Neutrophil (primary cell): Measurements from ENCODE around the gene PDLIM7.

Experiments used
- H3K27ac ChIP-seq: fragments of 200-600 bp; sonication (generic); 2 replicates; pipeline ENCODE4 v1.5.1; 2016; ENCODE audit warnings: mild to moderate bottlenecking, moderate library complexity
- H3K27me3 ChIP-seq: fragments of 200-600 bp; sonication (generic); 2 replicates; pipeline ENCODE4 v1.6.0; 2016; ENCODE audit warnings: mild to moderate bottlenecking
- H3K36me3 ChIP-seq: fragments of 200-600 bp; sonication (generic); 2 replicates; pipeline ENCODE4 v1.5.1; 2017
- H3K4me1 ChIP-seq, 2 experiments: fragments of 200-600 bp in 1 of 2; sonication (generic) in 1 of 2; 1 replicate in 1 of 2; 2 replicates in 1 of 2; pipeline versions ENCODE4 v1.5.1 to v1.6.1; 2013 to 2016; ENCODE audit warnings: low read depth in 1 of 2, low read length in 1 of 2, mild to moderate bottlenecking in 1 of 2, moderate library complexity in 1 of 2; ENCODE audit not compliant: control insufficient read depth in 1 of 2, insufficient read depth in 1 of 2
- H3K4me3 ChIP-seq, 2 experiments: fragments of 200-600 bp in 1 of 2; sonication (generic) in 1 of 2; 1 replicate in 1 of 2; 2 replicates in 1 of 2; pipeline ENCODE4 v1.5.1; 2013 to 2016; ENCODE audit warnings: low read depth in 1 of 2, low read length in 1 of 2, mild to moderate bottlenecking in 1 of 2, moderate library complexity in 1 of 2
- H3K9me3 ChIP-seq: fragments of 200-600 bp; sonication (generic); 2 replicates; pipeline ENCODE4 v1.5.1; 2016
- CTCF ChIP-seq: fragments of 200-600 bp; sonication (generic); IDR thresholded peaks from 2 replicates; pipeline ENCODE4 v1.5.1; 2016; ENCODE audit warnings: antibody characterized with exemption

The PDLIM7 gene

GRCh38 chr5:177502886-177503285 is 5.5 kb upstream of the PDLIM7 start:
- Histone ChIP-seq H3K4me3 (no peak overlapping the region), H3K27ac (peak overlapping the region; percentile 75), H3K4me1 (peaks cover 62 to 68% of the 10 kb centered on the region in 2 experiments), H3K27me3 (no peaks in the 10 kb centered on the region), H3K36me3 (peaks cover 67% of the 10 kb centered on the region), H3K9me3 (no peaks in the 10 kb centered on the region)
- TF ChIP-seq CTCF: no peak

GRCh38 chr5:177501874-177502678 is 4.7 kb upstream of the PDLIM7 start:
- H3K4me3 ChIP-seq: no peak overlapping the region
- peaks cover 61% of the 10 kb centered on the region for H3K36me3 ChIP-seq
- no peak for TF ChIP-seq CTCF
- H3K27ac ChIP-seq: peak overlapping the region; percentile 75
- H3K27me3 ChIP-seq: no peaks in the 10 kb centered on the region
- H3K9me3 ChIP-seq: no peaks in the 10 kb centered on the region
- H3K4me1 ChIP-seq: peaks cover 57 to 69% of the 10 kb centered on the region in 2 experiments

- peaks cover 54% of the 10 kb centered on the region for H3K36me3 ChIP-seq
- peak; percentile 81 for TF ChIP-seq CTCF
- peak overlapping the region; percentile 75 for H3K27ac ChIP-seq
- H3K4me1 ChIP-seq: peaks cover 53 to 69% of the 10 kb centered on the region in 2 experiments
- H3K9me3 ChIP-seq: no peaks in the 10 kb centered on the region
- peak overlapping the region in 1 of 2 experiments; percentile 25 for H3K4me3 ChIP-seq
- H3K27me3 ChIP-seq: no peaks in the 10 kb centered on the region
Measured at GRCh38 chr5:177500685-177501522, 3.5 kb upstream of the PDLIM7 start.

DNA sequence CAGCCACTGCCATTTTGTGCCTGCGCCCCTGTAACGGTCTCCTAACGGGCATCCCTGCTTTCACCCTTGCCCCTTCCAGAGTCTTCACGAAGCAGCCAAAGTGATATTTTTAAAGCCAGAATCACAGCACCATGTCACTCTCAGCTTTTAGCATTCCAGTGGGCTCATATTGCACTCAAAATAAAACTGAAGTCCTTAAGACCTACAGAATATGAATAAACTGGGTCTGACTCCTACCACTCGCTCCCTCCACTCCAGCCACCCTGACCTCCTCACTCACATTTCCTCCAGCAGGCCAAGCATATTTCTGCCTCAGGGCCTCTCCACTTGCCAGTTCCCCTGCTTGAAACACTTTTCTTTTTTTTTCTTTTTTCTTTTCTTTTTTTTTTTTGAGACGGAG is 2.4 kb upstream of the PDLIM7 start:
- no peak overlapping the region for H3K4me3 ChIP-seq
- H3K27ac ChIP-seq: no peak overlapping the region
- no peaks in the 10 kb centered on the region for H3K27me3 ChIP-seq
- TF ChIP-seq CTCF: no peak
- H3K9me3 ChIP-seq: no peaks in the 10 kb centered on the region
- H3K4me1 ChIP-seq: peaks cover 56 to 70% of the 10 kb centered on the region in 2 experiments
- peaks cover 54% of the 10 kb centered on the region for H3K36me3 ChIP-seq

DNA sequence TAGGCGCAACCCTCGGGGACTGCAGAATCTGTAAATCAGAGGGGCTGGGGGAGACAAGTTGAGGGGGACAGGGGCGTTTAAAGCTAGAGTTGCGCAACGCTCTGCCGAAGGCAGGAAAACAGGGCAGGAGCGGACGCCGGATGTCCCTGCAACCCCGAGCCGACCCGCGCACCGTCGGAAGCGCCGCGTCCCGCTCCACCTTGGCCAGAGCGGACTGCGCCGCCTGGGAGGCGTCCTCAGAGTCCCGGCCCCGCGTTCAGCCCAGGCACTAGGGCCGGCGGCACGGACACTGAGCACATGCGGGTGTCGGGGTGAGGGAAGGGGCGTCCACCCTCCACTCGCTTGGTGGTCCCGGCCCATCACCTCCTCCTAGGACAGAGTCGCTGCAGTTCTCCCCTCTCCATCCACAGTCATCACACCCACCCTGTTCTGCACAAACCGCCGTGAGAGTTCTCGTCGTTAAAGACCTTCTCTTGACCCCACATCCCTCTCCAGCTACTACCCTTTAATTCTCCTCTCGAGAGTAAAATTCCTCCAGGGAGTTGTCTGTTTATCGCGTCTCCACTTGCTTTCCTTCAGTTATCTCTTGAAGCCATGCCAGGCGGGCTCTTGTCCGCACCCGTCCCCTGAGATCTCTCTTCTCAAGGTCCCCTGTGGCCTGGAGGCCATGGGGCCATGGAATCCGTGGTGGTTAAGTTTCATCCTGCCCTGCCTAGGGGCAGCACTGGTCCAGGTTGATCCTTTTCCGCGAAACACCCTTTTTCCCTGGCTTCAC is 796 bp upstream of the PDLIM7 start:
- H3K27me3 ChIP-seq: no peaks in the 10 kb centered on the region
- TF ChIP-seq CTCF: no peak
- peak overlapping the region; percentile 99 for H3K27ac ChIP-seq
- H3K9me3 ChIP-seq: no peaks in the 10 kb centered on the region
- H3K4me1 ChIP-seq: peaks cover 72 to 86% of the 10 kb centered on the region in 2 experiments
- H3K4me3 ChIP-seq: peak overlapping the region; percentile 90 to 99
- peaks cover 51% of the 10 kb centered on the region for H3K36me3 ChIP-seq
